GM08714 (cell line): Measurements from ENCODE around the gene COL13A1.

Source experiments
- H3K4me3 ChIP-seq: fragments of 200-500 bp; sonication (Bioruptor generic); 2 replicates; pipeline ENCODE4 v1.5.1; 2014; ENCODE audit warnings: mild to moderate bottlenecking, low read length, inconsistent platforms
- ZNF274 ChIP-seq: IDR thresholded peaks from 2 replicates; pipeline ENCODE4 v1.6.1; 2012; ENCODE audit warnings: mild to moderate bottlenecking, low read depth, low read length

The COL13A1 gene

DNA sequence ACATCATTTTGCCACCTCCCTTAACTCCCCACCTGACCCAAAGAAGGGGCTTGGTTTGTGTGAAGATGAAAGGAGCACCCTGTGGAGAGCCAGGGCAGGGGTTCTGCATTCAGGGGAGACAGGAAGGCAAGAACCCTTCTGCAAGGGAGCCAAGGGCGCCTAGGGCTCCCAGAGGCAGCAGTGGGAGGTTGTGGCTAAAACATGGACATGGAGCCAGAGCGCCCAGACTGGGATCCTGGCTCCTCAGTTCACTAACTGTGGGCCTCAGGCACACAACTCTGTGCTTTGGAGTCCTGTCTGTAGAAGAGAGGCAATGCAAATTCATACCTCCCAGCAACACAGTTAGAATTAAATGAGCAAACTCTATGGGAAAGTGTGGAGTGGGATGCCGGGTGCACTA, 127.9 kb downstream of the COL13A1 start:
- no peak for TF ChIP-seq ZNF274
- H3K4me3 ChIP-seq, result no peak overlapping the region

GRCh38 chr10:69934768-69935167, 133.1 kb downstream of the COL13A1 start:
- no peak overlapping the region for H3K4me3 ChIP-seq
- TF ChIP-seq ZNF274, result no peak

- H3K4me3 ChIP-seq, result no peak overlapping the region
- TF ChIP-seq ZNF274, result no peak
Observed at GRCh38 chr10:69936091-69936490, 134.4 kb downstream of the COL13A1 start.

- TF ChIP-seq ZNF274, result no peak
- H3K4me3 ChIP-seq, result no peak overlapping the region
Observed at GRCh38 chr10:69938541-69938991, 136.9 kb downstream of the COL13A1 start.

DNA sequence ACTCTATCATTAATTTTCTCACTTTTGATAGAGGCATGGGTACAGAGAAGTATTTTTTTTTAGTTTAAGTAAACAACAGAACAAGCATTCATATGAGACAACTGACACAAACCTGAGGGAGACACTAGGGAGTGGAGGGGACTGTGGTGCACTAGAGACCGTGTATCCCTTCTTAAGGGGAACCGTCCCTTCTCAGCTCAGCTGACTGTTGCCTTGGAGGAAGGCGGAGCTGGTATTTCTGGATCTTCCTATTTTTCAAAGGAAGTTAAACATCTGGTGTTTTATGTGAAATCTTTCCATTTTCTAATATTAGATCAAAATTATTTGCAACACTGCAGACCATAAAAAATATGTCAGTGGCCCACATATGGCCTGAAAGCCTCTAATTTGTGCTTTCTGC, 137.4 kb downstream of the COL13A1 start:
- no peak overlapping the region for H3K4me3 ChIP-seq
- no peak for TF ChIP-seq ZNF274

DNA sequence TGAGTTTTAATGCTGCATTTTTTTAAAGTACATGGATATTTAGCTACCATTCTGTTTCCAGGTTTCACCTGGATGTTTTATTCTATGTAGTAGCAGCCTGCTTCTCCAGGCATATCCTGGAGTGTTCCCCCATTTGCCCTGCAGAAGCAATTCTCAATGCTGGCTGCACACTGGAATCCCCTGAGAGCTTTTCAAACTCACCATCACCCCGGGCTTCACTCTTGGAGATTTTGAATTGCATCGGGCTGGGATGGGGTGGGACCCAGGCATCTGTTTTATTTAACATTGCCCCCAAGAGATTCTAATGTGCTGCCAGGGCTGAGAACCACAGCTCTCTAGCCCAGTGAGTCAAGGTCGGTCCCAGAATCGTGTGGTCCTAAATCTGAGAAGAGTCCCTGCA, 137.8 kb downstream of the COL13A1 start:
- H3K4me3 ChIP-seq, result no peak overlapping the region
- TF ChIP-seq ZNF274, result no peak

GRCh38 chr10:69941730-69942129, 140.0 kb downstream of the COL13A1 start:
- TF ChIP-seq ZNF274, result no peak
- no peak overlapping the region for H3K4me3 ChIP-seq

DNA sequence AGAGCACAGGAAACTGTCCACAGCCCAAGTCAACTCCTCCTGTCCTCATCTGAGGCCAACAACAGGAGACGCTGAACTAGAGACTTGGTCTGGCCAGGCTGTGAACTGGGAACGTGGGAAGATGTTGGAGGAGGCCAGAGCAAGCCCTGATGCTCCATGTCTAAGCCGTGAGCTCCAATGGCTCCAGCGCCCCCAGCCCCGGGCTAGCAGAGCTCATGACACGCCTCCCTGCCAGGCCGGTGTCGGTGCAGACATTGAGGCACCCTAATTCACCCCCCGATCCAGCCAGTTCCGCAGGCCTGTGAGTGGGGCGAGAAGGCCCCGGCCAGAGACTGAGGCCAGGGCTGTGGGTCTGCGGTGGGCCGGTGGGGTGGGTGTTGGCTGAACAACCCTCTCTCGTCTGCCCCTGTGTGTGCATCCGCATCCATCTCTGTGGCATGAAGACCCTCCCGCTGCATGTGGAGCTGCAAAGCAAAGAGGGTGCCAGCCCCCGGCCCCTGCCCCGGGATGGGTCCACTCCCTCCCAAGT, 141.7 kb downstream of the COL13A1 start:
- TF ChIP-seq ZNF274, result no peak
- no peak overlapping the region for H3K4me3 ChIP-seq

DNA sequence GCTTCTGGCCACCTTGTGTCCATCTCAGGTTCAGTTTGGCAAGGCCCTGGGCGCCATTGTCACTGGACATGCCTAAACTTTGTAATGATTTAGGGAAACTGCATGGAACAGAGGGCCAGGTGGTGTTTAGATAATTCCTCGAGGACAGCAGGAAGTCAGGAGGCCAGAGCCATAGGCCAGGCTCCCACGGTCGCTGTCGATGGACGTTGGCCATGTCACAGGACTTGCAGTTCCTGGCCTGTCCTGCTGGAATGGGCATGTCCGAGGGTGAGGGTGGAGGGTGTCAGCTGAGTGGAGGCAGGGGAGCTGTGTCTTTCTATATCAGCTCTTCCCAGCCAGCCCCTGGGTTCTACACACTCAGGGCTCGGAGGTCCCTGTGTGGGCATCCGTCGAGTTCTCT, 143.1 kb downstream of the COL13A1 start:
- no peak overlapping the region for H3K4me3 ChIP-seq
- no peak for TF ChIP-seq ZNF274

DNA sequence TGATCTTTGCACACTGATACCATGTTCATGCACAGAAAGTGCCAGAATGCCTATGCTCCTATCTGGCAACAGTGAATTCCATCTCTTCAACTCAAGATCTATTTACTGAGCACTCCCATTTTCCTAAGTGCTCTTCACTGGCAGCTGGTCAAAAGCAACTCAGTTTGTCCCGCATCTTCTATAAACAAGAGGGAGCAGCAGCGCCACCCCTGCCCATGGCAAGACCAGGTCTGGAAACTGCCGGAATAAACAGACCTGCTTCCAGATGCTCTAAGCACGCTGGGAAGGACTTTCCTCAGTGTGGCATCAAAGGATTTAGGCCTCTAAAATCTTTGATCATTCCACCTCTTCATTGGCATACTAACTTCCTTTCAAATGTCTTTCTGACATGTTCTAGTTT, 146.6 kb downstream of the COL13A1 start:
- TF ChIP-seq ZNF274, result no peak

DNA sequence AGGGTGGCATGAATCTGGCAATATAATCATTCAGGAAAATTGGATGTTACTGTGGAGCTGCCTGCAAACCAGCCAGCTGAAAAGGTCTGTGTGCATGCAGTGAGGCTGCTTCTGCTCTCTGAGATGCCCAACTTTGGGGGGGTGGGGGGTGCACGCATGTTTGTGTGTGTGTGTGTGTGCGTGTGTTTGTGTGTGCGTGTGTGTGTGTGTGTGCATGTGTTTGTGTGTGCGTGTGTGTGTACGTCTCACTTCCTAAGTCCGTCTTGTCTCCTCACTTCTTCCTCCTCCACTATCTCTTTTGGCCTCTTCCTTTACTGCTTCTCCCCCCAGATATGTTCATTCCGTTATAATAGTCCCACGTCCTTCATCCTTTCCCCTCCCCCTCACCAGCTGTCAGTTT, 148.1 kb downstream of the COL13A1 start:
- no peak overlapping the region for H3K4me3 ChIP-seq
- no peak for TF ChIP-seq ZNF274

More for the DNA sequence above, 146.6 kb downstream of the COL13A1 start:
- H3K4me3 ChIP-seq, result no peak overlapping the region

- no peak overlapping the region for H3K4me3 ChIP-seq
- no peak for TF ChIP-seq ZNF274
Observed at GRCh38 chr10:69951658-69952057, 150.0 kb downstream of the COL13A1 start.

DNA sequence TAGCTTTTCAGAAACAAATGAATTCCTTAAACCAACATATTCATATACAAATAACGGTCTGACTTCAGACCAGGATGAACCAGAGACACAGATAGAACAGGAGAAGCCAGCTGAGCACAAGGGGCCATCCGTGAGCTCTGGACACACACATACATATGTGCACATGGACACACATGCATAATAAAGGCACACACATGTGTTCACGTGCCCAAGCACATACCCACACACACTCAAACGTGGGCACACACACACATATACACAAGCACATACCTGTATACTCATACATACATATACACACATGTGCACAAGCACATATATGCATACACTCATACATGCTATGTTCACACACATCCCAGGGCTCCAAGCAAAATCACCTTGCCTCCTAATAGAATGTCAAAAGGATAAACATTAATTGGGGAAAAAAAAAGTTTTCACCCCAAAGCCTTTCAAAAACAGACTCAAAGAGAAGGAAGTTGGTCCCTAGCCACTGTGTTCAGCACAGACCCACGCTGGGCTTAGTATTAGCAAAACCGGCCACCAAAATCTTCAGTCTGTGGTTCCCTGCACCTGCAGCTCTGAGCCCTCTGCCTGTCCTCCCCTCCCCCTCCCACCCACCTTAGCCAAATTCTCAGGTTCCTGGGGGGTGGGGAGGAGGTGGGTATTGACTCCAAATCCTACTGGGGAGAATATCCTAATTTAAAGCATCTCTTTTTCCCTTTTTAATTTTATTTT, 150.5 kb downstream of the COL13A1 start:
- H3K4me3 ChIP-seq, result no peak overlapping the region
- no peak for TF ChIP-seq ZNF274

DNA sequence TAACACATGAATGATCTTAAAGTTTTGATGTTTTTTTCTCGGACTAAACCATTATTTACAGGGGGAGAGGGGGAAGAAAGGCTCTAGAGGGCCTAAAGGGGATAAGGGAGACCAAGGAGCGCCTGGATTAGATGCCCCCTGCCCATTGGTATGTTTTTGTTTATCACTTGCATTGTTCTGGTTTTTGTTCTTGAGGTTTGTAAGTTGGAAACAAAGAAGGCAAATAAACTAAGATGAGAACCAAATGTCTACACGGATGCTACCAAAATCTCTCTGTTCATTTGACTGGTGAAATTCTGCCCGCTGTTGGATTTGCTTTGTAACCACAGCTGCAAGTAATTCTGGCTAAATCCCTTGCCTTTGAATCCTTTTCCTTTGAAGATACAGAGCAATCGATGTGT, 151.1 kb downstream of the COL13A1 start:
- TF ChIP-seq ZNF274, result no peak
- H3K4me3 ChIP-seq, result no peak overlapping the region

- H3K4me3 ChIP-seq, result no peak overlapping the region
Observed at GRCh38 chr10:69953851-69954250, 152.1 kb downstream of the COL13A1 start.

More at GRCh38 chr10:69953851-69954250, 152.1 kb downstream of the COL13A1 start:
- no peak for TF ChIP-seq ZNF274
